ENCODE measurements around the gene PRAMEF33. TPM values are rescaled to one million over a fixed set of nuclear protein-coding genes. Genes with fewer than 3 reads are reported as not detected.
"Not testable (repeated sequence)": the region's sequence is repeated elsewhere in the genome, so short reads cannot be mapped to it uniquely, and the experiment has no call there.

Gene PRAMEF33, protein sequence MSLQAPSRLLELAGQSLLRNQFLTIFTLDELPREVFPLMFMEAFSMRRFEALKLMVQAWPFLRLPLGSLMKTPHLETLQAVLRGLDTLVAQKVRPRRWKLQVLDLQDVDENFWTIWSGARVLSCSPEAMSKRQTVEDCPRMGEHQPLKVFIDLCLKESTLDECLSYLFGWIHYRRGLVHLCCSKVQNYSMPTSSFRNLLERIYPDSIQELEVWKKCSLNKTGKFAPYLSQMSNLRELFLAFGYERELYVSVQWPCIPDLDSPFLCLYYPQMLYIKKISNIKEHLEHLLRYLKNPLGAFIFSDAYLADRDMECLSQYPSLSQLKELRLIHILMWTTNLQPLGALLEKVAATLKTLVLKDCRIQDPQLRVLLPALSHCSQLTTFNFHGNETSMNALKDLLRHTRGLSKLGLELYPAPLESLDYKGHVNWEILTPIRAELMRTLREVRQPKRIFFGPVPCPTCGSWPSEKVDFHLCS
- total RNA-seq (ENCODE audit: low replicate concordance), result not detected in 2 replicates
- long read RNA-seq, result 0 reads

DNA sequence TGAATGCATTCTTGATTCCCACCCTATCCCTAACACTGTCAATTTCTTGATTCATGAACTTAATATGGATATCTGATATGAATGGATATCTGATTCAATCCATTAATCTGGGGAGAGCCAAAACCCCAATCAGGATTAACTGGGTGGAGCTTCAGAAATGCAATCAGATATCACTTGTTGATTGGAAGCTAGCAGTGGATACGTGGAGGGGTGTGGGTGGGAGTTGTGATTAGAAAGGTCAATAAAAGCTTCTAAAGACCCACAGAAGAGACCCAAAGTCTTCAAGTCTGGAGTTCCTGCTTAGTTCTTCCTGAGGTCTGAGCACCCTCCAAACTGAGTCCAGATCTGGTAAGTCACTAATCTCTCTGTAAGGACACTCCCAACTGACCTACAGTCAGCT, at the start of gene PRAMEF33:
TSS of gene PRAMEF33 (plus strand) at position 301 of the 400 bp plus-strand sequence. CDS start 2,416 bp downstream, outside the sequence.
- H3K27me3 Mint-ChIP-seq; H3K9me3 Mint-ChIP-seq; DNase-seq (ENCODE audit: extremely low spot score, unreplicated experiment); H3K36me3 Mint-ChIP-seq; H3K4me1 Mint-ChIP-seq (ENCODE audit: unreplicated experiment); H3K4me3 Mint-ChIP-seq; H3K27ac Mint-ChIP-seq: not testable (repeated sequence)

DNA sequence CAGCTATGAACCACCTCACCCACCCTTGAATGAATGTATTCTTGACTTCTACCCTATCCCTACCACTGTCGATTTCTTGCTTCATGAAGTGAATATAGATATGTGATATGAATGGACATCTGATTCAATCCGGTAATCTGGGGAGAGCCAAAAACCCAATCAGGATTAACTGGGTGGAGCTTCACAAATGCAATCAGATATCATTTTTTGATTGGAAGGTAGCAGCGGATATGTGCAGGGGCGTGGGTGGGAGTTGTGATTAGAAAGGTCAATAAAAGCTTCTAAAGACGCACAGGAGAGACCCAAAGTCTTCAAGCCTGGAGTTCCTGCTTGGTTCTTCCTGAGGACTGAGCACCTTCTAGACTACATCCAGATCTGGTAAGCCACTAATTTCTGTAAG, 49.4 kb upstream of the PRAMEF33 start, which contains the start of gene PRAMEF5:
TSS of gene PRAMEF5 (plus strand) at position 301 of the 400 bp plus-strand sequence. CDS start 5,071 bp downstream, outside the sequence.
- not testable (repeated sequence) for H3K36me3 Mint-ChIP-seq

DNA sequence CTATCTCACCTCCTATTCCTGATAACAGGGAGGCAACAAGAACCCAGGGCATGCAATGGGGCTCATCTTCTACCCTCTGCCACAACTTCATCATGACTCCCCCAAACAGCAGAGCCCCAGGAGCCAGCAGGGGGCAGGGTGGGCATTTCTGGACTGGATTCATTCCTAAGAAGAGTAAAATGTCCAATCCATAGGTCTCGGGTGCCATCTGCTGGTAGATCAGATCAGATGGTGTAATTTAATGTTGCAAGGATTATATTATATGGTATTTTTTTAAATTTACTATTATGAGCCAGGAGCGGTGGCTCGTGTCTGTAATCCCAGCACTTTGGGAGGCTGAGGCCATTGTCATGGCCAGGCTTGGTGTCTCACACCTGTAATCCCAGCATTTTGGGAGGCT, 38.2 kb upstream of the PRAMEF33 start:
- H3K36me3 Mint-ChIP-seq; H3K4me3 Mint-ChIP-seq; H3K27ac Mint-ChIP-seq; H3K27me3 Mint-ChIP-seq; DNase-seq (ENCODE audit: extremely low spot score, unreplicated experiment); H3K4me1 Mint-ChIP-seq (ENCODE audit: unreplicated experiment); H3K9me3 Mint-ChIP-seq: not testable (repeated sequence)

More for the DNA sequence above, 49.4 kb upstream of the PRAMEF33 start, which contains the start of gene PRAMEF5:
- not testable (repeated sequence) for DNase-seq (ENCODE audit: extremely low spot score, unreplicated experiment); H3K27ac Mint-ChIP-seq; H3K4me1 Mint-ChIP-seq (ENCODE audit: unreplicated experiment); H3K27me3 Mint-ChIP-seq; H3K9me3 Mint-ChIP-seq; H3K4me3 Mint-ChIP-seq

DNA sequence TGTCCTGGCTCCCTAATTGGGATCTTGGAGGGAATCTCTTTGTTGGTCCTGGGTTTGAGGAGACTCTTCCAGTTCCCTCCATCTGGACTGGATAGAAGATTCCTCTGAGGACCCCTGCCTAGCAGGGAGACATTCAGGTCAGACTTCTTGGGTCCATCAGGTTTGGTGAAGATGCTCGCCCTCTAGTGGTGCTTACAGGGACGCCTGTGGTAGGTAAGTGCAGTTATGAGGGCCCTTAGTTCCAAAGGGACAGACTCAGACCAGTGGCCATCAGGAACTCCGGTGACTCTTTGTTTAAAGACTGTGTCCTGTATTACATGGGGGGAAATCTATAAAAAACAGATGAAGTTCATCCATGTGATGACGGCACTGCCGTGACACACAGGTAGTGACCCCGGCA, 26.3 kb upstream of the PRAMEF33 start:
- not testable (repeated sequence) for H3K36me3 Mint-ChIP-seq; H3K4me3 Mint-ChIP-seq; DNase-seq (ENCODE audit: extremely low spot score, unreplicated experiment); H3K9me3 Mint-ChIP-seq; H3K4me1 Mint-ChIP-seq (ENCODE audit: unreplicated experiment); H3K27me3 Mint-ChIP-seq; H3K27ac Mint-ChIP-seq

DNA sequence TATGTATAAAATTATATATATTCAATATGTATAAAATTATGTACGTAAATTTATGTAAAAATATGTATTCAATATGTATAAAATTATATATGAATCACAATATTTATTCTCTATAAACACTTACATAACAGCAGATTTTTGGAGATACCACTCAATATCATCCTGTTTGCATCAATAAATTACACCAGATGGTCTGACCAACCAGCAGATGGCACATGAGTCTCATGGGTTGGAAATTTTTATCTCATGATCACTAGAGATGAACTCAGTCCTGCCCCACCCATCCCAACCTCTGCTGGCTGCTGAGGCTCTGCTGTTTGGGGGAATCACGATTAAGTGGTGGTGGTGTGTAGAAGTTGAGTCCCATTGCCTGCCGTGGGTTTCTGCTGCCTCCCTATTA, 23.7 kb upstream of the PRAMEF33 start:
- H3K9me3 Mint-ChIP-seq; H3K4me3 Mint-ChIP-seq; H3K4me1 Mint-ChIP-seq (ENCODE audit: unreplicated experiment); DNase-seq (ENCODE audit: extremely low spot score, unreplicated experiment); H3K27ac Mint-ChIP-seq; H3K36me3 Mint-ChIP-seq; H3K27me3 Mint-ChIP-seq: not testable (repeated sequence)

DNA sequence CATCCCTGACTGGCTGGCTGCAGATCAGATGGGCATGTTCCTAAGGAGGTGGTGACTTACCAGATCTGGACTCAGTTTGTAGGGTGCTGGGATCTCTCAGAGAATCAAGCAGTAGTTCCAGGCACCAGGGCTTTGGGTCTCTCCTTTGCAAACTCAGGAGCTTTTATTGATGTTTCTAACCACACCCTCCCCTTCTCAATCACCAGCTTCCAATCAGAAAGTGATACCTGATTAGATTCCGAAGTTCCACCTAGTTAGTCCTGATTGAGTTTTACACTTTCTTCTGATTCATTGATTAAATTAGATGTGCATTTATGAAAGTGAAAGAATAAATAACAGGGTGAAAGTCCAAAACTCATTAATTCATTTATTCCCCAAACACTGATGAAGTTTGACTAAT, 18.3 kb upstream of the PRAMEF33 start, which contains the start of gene PRAMEF8:
TSS of gene PRAMEF8 (minus strand) at position 101 of the 400 bp plus-strand sequence. CDS start 1,046 bp downstream, outside the sequence.
- not testable (repeated sequence) for H3K27me3 Mint-ChIP-seq; H3K9me3 Mint-ChIP-seq; H3K4me1 Mint-ChIP-seq (ENCODE audit: unreplicated experiment); H3K27ac Mint-ChIP-seq; H3K4me3 Mint-ChIP-seq; DNase-seq (ENCODE audit: extremely low spot score, unreplicated experiment); H3K36me3 Mint-ChIP-seq

DNA sequence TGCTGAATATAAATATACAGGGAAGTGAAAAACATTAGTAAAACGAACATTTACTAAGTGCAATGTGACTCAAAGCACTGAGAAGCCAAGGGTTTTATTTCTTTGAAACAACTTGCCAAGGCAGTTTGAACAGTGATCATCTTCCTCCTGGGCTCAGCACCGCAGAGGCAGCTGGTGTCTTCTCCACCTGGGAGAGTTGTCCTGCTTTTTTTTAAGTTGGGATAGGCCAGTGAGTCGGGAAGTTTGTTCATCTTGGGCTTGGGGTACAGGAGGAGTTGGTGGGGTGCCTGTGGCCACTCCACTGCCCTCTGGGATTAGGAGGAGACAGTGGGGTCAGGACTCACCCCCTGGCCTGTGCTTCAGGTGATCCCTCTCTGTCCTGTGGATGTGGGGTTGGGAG, 14.3 kb upstream of the PRAMEF33 start:
- H3K9me3 Mint-ChIP-seq; DNase-seq (ENCODE audit: extremely low spot score, unreplicated experiment); H3K4me3 Mint-ChIP-seq; H3K27me3 Mint-ChIP-seq; H3K36me3 Mint-ChIP-seq; H3K27ac Mint-ChIP-seq; H3K4me1 Mint-ChIP-seq (ENCODE audit: unreplicated experiment): not testable (repeated sequence)

DNA sequence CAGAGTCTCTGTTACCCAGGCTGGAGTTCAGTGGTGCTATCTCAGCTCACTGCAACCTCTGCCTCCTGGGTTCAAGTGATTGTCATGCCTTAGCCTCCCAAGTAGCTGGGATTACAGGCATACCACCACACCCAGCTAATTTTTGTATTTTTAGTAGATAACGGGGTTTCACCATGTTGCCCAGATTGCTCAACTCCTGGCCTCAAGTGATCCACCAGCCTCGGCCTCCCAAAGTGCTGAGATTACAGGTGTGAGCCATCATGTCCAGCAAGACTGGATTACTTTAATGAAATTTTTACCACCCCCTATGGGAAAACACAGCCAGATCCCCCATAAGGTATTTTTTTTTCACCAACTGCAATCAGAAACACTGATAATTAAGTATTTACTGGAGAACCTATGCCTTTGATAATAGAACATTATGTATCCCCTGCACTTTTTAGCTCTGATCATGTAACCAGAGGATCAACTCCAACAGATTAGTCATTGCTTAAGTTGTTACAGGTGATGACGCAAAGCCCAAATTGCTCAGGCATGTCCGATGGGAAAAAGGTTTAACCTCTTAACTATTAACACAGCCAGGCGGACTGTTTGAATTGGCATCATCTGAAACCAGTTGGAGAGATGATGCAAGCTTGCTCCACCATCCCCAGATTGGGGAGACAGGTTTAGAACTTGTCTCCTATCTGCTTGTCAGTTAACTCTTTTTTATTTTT, 6.0 kb upstream of the PRAMEF33 start:
- H3K27me3 Mint-ChIP-seq; H3K36me3 Mint-ChIP-seq; H3K4me3 Mint-ChIP-seq; DNase-seq (ENCODE audit: extremely low spot score, unreplicated experiment); H3K9me3 Mint-ChIP-seq; H3K27ac Mint-ChIP-seq; H3K4me1 Mint-ChIP-seq (ENCODE audit: unreplicated experiment): not testable (repeated sequence)

DNA sequence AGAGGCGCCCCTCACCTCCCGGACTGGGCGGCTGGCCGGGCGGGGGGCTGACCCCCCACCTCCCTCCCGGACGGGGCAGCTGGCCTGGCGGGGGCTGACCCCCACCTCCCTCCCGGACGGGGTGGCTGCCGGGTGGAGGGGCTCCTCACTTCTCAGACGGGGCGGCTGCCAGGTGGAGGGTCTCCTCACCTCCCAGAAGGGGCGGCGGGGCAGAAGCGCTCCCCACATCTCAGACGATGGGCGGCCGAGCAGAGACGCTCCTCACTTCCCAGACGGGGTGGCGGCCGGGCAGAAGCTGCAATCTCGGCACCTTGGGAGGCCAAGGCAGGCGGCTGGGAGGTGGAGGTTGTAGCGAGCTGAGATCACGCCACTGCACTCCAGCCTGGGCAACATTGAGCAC, 4.6 kb upstream of the PRAMEF33 start:
- H3K9me3 Mint-ChIP-seq; H3K4me1 Mint-ChIP-seq (ENCODE audit: unreplicated experiment); H3K27ac Mint-ChIP-seq; H3K36me3 Mint-ChIP-seq; DNase-seq (ENCODE audit: extremely low spot score, unreplicated experiment); H3K4me3 Mint-ChIP-seq; H3K27me3 Mint-ChIP-seq: not testable (repeated sequence)

DNA sequence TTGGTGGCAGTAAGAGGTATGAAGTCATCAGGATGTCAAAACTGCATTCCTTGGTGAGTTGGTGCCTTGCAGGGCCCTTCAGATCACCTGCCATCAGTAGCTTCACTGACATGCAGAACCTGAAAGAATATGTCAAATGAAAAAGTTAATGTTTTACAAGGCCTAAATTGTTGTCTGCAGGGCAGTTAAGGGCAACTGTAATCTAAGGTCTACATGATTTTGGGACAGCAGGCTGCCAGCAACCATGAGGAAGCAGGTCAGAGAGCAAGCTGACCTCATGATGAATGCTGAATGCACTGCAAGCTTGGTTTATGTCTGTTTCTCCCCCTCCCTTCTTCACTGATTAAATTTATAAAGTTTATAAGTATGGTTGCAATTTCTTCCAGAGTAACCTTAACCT, 1.1 kb upstream of the PRAMEF33 start:
- H3K36me3 Mint-ChIP-seq; H3K27ac Mint-ChIP-seq; H3K27me3 Mint-ChIP-seq; H3K4me3 Mint-ChIP-seq; DNase-seq (ENCODE audit: extremely low spot score, unreplicated experiment); H3K9me3 Mint-ChIP-seq; H3K4me1 Mint-ChIP-seq (ENCODE audit: unreplicated experiment): not testable (repeated sequence)

DNA sequence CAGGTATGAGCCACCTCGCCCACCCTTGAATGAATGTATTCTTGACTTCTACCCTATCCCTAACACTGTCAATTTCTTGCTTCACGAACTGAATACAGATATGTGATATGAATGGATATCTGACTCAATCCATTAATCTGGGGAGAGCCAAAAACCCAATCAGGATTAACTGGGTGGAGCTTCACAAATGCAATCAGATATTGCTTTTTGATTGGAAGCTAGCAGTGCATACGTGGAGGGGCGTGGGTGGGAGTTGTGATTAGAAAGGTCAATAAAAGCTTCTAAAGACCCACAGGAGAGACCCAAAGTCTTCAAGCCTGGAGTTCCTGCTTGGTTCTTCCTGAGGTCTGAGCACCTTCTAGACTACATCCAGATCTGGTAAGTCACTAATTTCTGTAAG, 11.9 kb downstream of the PRAMEF33 start, which contains the start of gene PRAMEF15:
TSS of gene PRAMEF15 (plus strand) at position 301 of the 400 bp plus-strand sequence. CDS start 2,827 bp downstream, outside the sequence.
- H3K4me1 Mint-ChIP-seq (ENCODE audit: unreplicated experiment); DNase-seq (ENCODE audit: extremely low spot score, unreplicated experiment); H3K36me3 Mint-ChIP-seq; H3K27ac Mint-ChIP-seq; H3K27me3 Mint-ChIP-seq; H3K9me3 Mint-ChIP-seq; H3K4me3 Mint-ChIP-seq: not testable (repeated sequence)

DNA sequence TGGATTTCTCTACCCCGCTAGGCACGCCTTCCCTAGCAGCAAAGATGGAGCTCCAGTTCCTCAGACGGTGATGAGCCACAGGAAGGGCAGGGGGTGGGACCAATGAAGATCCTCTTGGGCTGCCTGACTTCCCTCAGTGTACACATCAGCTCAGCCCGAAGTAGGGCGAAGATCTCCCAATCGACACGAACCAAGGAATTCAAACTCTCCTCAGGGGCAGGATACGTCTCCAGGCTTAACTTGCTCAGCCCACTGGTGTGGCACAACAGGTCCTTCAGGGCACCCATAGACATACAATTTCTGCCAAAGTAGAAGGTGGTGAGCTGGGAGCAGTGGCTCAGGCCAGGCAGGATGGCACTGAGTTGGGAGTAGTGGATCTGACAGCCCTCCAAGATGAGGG, 39.2 kb downstream of the PRAMEF33 start:
- H3K36me3 Mint-ChIP-seq; DNase-seq (ENCODE audit: extremely low spot score, unreplicated experiment); H3K27me3 Mint-ChIP-seq; H3K9me3 Mint-ChIP-seq; H3K4me1 Mint-ChIP-seq (ENCODE audit: unreplicated experiment); H3K27ac Mint-ChIP-seq; H3K4me3 Mint-ChIP-seq: not testable (repeated sequence)

DNA sequence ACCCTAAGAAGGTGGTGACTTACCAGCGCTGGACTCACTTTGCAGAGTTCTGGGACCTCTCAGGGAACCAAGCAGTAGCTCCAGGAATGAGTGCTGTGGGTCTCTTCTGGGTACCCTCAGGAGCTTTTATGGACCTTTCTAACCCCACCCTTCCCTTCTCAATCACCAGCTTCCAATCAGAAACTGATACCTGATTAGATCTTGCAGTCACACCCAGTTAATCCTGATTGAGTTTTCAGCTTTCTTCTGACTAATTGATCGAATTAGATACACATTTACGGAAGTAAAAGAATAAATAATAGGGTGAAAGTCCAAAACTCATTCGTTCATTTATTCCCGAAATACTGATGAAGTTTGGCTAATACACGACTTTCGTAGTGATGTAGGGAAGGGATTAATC, 43.7 kb downstream of the PRAMEF33 start, which contains the start of gene PRAMEF14:
TSS of gene PRAMEF14 (minus strand) at position 101 of the 400 bp plus-strand sequence. CDS start 1,820 bp downstream, outside the sequence.
- not testable (repeated sequence) for H3K9me3 Mint-ChIP-seq; H3K4me3 Mint-ChIP-seq; H3K27me3 Mint-ChIP-seq; DNase-seq (ENCODE audit: extremely low spot score, unreplicated experiment); H3K27ac Mint-ChIP-seq; H3K4me1 Mint-ChIP-seq (ENCODE audit: unreplicated experiment); H3K36me3 Mint-ChIP-seq
